DND-41 (cell line): ENCODE measurements around the gene STEAP1B.

Experiments used
- CTCF ChIP-seq: IDR thresholded peaks from 2 replicates; pipeline ENCODE4 v1.5.1; 2012; ENCODE audit warnings: borderline replicate concordance, low read length, moderate library complexity, mild to moderate bottlenecking; ENCODE audit not compliant: poor library complexity, severe bottlenecking; ENCODE audit errors: extremely low read depth
- EZH2 ChIP-seq: IDR thresholded peaks from 3 replicates; pipeline ENCODE4 v1.6.1; 2012; ENCODE audit warnings: borderline replicate concordance, low read depth, mild to moderate bottlenecking, moderate library complexity, low read length, inconsistent platforms; ENCODE audit not compliant: severe bottlenecking

GRCh38 chr7:22395222-22395621 lies 104.8 kb downstream of the STEAP1B start:
- TF ChIP-seq CTCF (no peak), EZH2 (no peak)
